Body of pancreas (tissue), 4 donors: ENCODE measurements around the gene P2RX3. TPM values are rescaled to one million over a fixed set of nuclear protein-coding genes. Genes with fewer than 3 reads are reported as not detected.

Experiments
- ATAC-seq: fragments of 150-250 bp; one replicate; pipeline ENCODE4 v1.9.1; 2016
- DNase-seq, 4 donors: peaks; one replicate each; pipeline ENCODE4 v3.0.0-alpha.2; 2019
- H3K27ac ChIP-seq, 4 donors: fragments of 200-600 bp; sonication (generic); 1 replicate in 3 of 4; 2 replicates in 1 of 4; pipeline versions ENCODE4 v1.5.1 to v1.6.1; 2016 to 2019; ENCODE audit warnings: mild to moderate bottlenecking in 1 of 4, mixed read lengths in 1 of 4, moderate library complexity in 1 of 4
- H3K27me3 ChIP-seq, 2 donors: fragments of 200-600 bp; sonication (generic); one replicate each; pipeline ENCODE4 v1.6.0; 2016; ENCODE audit warnings: mild to moderate bottlenecking in 1 of 2
- H3K36me3 ChIP-seq, 2 donors: fragments of 200-600 bp; sonication (generic); replicated peaks in 1 of 2; 2 replicates each; pipeline ENCODE4 v1.5.1; 2016; ENCODE audit warnings: low read depth in 2 of 2; ENCODE audit not compliant: insufficient read depth in 1 of 2
- H3K4me1 ChIP-seq: fragments of 200-600 bp; sonication (generic); one replicate; pipeline ENCODE4 v1.6.0; 2016
- H3K4me3 ChIP-seq, 2 donors: fragments of 200-600 bp; sonication (generic); 1 replicate in 1 of 2; 2 replicates in 1 of 2; pipeline ENCODE4 v1.5.1; 2016 to 2019
- H3K9me3 ChIP-seq, 3 donors: fragments of 200-600 bp; sonication (generic); 1 replicate in 2 of 3; 2 replicates in 1 of 3; pipeline ENCODE4 v1.5.1; 2016
- POLR2A ChIP-seq, 3 donors: fragments of 450-650 bp; IDR thresholded peaks; one replicate each; pipeline ENCODE4 v1.6.1; 2016; ENCODE audit warnings: antibody characterized with exemption in 3 of 3, mild to moderate bottlenecking in 2 of 3
- WGBS, 2 donors: methylation state at CpG; one replicate each; pipeline ENCODE4 v1.1.5; 2017; 5-methylcytosine and 5-hydroxymethylcytosine counted together
- intact Hi-C: fragments of 100-400 bp; cut with DNase I; formaldehyde crosslinking; loops from one replicate; pipeline ENCODE4 v1.15.1; 2023
- total RNA-seq, 2 donors: library from RNA; depleted of rRNA; stranded (reverse); fragments of >200 nt; gene quantifications; one replicate each; pipeline ENCODE4 v1.1.0, GENCODE V29; 2016
- TF ChIP-seq, protein P1 (sequence below), 7 experiments: fragments of 450-650 bp in 4 of 7; fragments of 200-600 bp in 3 of 7; sonication (generic) in 3 of 7; IDR thresholded peaks; one replicate each; pipeline ENCODE4 v1.5.1; 2016 to 2019; ENCODE audit warnings: antibody characterized with exemption in 7 of 7

The P2RX3 gene
- total RNA-seq, 2 donors from 2014 or later: not detected

GRCh38 chr11:57320719-57321387, 17.3 kb upstream of the P2RX3 start:
- peaks cover 4% of the 10 kb centered on the region in 2 donors for H3K36me3 ChIP-seq
- ATAC-seq: no peak
- no peaks in the 10 kb centered on the region for H3K9me3 ChIP-seq
- no peaks in the 10 kb centered on the region for H3K27me3 ChIP-seq
- intact Hi-C loops: no loop called here
- 42 to 48% methylated on average over 2 of the region's 2 CpGs for WGBS, 2 donors
- H3K4me1 ChIP-seq: peaks cover 84% of the 10 kb centered on the region
- DNase-seq: peak in 3 of 4 donors; percentile 64 to 68 (median 68)
- TF ChIP-seq POLR2A (IDR thresholded peaks at IDR 0.05): no peak
- TF ChIP-seq, protein P1, sequence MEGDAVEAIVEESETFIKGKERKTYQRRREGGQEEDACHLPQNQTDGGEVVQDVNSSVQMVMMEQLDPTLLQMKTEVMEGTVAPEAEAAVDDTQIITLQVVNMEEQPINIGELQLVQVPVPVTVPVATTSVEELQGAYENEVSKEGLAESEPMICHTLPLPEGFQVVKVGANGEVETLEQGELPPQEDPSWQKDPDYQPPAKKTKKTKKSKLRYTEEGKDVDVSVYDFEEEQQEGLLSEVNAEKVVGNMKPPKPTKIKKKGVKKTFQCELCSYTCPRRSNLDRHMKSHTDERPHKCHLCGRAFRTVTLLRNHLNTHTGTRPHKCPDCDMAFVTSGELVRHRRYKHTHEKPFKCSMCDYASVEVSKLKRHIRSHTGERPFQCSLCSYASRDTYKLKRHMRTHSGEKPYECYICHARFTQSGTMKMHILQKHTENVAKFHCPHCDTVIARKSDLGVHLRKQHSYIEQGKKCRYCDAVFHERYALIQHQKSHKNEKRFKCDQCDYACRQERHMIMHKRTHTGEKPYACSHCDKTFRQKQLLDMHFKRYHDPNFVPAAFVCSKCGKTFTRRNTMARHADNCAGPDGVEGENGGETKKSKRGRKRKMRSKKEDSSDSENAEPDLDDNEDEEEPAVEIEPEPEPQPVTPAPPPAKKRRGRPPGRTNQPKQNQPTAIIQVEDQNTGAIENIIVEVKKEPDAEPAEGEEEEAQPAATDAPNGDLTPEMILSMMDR (IDR thresholded peaks at IDR 0.05): peak in 4 of 7 experiments; percentile 16 to 28 (median 25)
- no peak overlapping the region for H3K4me3 ChIP-seq
- peak overlapping the region; percentile 1 to 97 (median 94) for H3K27ac ChIP-seq

- intact Hi-C loops: no loop called here
- DNase-seq (peak in 2 of 4 donors; percentile 41 to 59), ATAC-seq (no peak)
- 21% methylated on average over 5 to 6 of the region's 6 CpGs for WGBS, 2 donors
- Histone ChIP-seq H3K9me3 (no peaks in the 10 kb centered on the region), H3K36me3 (peaks cover 4% of the 10 kb centered on the region in 2 donors), H3K27ac (peak overlapping the region; percentile 92 to 97 (median 96)), H3K4me3 (no peak overlapping the region), H3K27me3 (no peaks in the 10 kb centered on the region), H3K4me1 (peaks cover 84% of the 10 kb centered on the region)
- TF ChIP-seq, protein P1 (IDR thresholded peaks at IDR 0.05): no peak
- TF ChIP-seq POLR2A (IDR thresholded peaks at IDR 0.05): no peak
Measured at GRCh38 chr11:57321388-57322255, 16.5 kb upstream of the P2RX3 start.

- Histone ChIP-seq H3K27me3 (no peaks in the 10 kb centered on the region), H3K36me3 (peaks cover 0 to 4% of the 10 kb centered on the region in 2 donors), H3K4me3 (no peak overlapping the region), H3K4me1 (peaks cover 76% of the 10 kb centered on the region), H3K9me3 (no peaks in the 10 kb centered on the region), H3K27ac (peak overlapping the region; percentile 92 to 97 (median 96))
- ATAC-seq: peak; percentile 75
- 10 to 14% methylated on average over 13 of the region's 13 CpGs for WGBS, 2 donors
- peak; percentile 16 to 60 (median 59) for TF ChIP-seq POLR2A (IDR thresholded peaks at IDR 0.05)
- TF ChIP-seq, protein P1 (IDR thresholded peaks at IDR 0.05): peak in 1 of 7 experiments; percentile 12
- peak; percentile 91 to 97 (median 94) for DNase-seq
- intact Hi-C loops: no loop called here
Measured at GRCh38 chr11:57322256-57323166, 15.6 kb upstream of the P2RX3 start.

DNA sequence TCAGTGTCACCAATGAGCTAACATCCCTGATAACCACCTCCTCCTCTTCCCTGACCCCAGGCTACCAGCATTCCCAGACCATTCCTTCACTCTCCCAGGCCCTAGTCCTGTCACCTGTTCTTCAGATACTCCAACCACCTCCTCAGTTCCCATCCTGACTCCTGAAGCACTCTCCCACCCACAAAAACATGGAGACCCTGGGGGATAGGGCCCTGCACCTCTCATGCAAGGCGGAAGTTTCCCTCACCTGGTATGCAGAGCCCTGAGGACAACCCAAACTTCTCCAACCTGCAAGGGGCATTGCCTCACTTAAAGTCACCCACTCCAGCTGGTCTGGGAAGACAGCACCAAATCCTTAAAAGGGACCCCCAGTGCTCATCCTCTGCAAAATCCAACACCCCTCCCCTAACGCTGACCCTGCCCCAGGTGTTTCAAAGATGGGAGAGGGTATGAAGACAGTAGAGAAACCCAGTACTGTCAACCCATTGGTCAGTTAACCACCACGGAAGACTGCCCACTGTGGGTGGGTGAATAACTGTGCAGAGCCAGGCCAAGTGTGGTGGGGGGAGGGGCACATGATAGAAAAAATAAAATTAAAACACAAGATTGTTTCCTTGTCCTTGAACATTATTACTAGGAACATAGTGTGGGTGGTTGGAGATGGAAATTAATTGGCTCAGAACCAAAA, 14.8 kb upstream of the P2RX3 start:
- peaks cover 0 to 6% of the 10 kb centered on the region in 2 donors for H3K36me3 ChIP-seq
- 51% methylated on average over 3 of the region's 3 CpGs for WGBS, 2 donors
- no peak for TF ChIP-seq POLR2A (IDR thresholded peaks at IDR 0.05)
- TF ChIP-seq, protein P1 (IDR thresholded peaks at IDR 0.05): peak in 2 of 7 experiments; percentile 4 to 8
- peak in 1 of 4 donors; percentile 29 for DNase-seq
- peaks cover 68% of the 10 kb centered on the region for H3K4me1 ChIP-seq
- H3K27me3 ChIP-seq: no peaks in the 10 kb centered on the region
- no peak for ATAC-seq
- intact Hi-C loops: no loop called here
- peak overlapping the region; percentile 92 to 97 (median 96) for H3K27ac ChIP-seq
- no peaks in the 10 kb centered on the region for H3K9me3 ChIP-seq
- peak overlapping the region; percentile 50 to 91 for H3K4me3 ChIP-seq
